Stimulated activated naive B cell treated with anti-CD40 and anti-IgM and Interleukin-4, amounts not matched to agents 10 μg/mL and 1 μg/mL and 100 μg/mL, for 72 hours (primary cell): ENCODE measurements around the gene EID2B.

ENCODE experiments used
- ATAC-seq, 2 donors: fragments of 150-1000 bp; cut with Tn5 transposase; replicated peaks; 2 replicates each; pipeline ENCODE4 v1.10.0; 2021; ENCODE audit warnings: moderate library complexity in 1 of 2
- DNase-seq: peaks from one replicate; pipeline ENCODE4 v3.0.0; 2021
- H3K27ac Mint-ChIP-seq: one replicate; pipeline ENCODE4 v1.8.0; 2022; ENCODE audit warnings: mild to moderate bottlenecking, mixed read lengths
- H3K27me3 Mint-ChIP-seq, 2 donors: one replicate each; pipeline ENCODE4 v1.8.0; 2022; ENCODE audit warnings: mixed read lengths in 2 of 2
- H3K36me3 Mint-ChIP-seq, 2 donors: one replicate each; pipeline ENCODE4 v1.8.0; 2022; ENCODE audit warnings: mixed read lengths in 2 of 2, mild to moderate bottlenecking in 1 of 2
- H3K4me1 Mint-ChIP-seq, 2 donors: one replicate each; pipeline ENCODE4 v1.8.0; 2022; ENCODE audit warnings: mixed read lengths in 2 of 2, mild to moderate bottlenecking in 1 of 2
- H3K4me3 Mint-ChIP-seq, 2 donors: one replicate each; pipeline ENCODE4 v1.8.0; 2022; ENCODE audit warnings: mild to moderate bottlenecking in 2 of 2, mixed read lengths in 2 of 2, moderate library complexity in 1 of 2
- H3K9me3 Mint-ChIP-seq, 2 donors: one replicate each; pipeline ENCODE4 v1.8.0; 2022; ENCODE audit warnings: mixed read lengths in 2 of 2, mild to moderate bottlenecking in 1 of 2

EID2B gene

GRCh38 chr19:39499932-39500331 is 32.7 kb downstream of the EID2B start:
- H3K27ac Mint-ChIP-seq = no peak overlapping the region
- ATAC-seq (no peak), DNase-seq (no peak)
- peaks cover 0 to 2% of the 10 kb centered on the region in 2 donors for H3K9me3 Mint-ChIP-seq
- peaks cover 44 to 59% of the 10 kb centered on the region in 2 donors for H3K27me3 Mint-ChIP-seq
- peak overlapping the region; percentile 62 to 66 for H3K4me3 Mint-ChIP-seq
- H3K4me1 Mint-ChIP-seq = peaks cover 25 to 36% of the 10 kb centered on the region in 2 donors
- peaks cover 3 to 6% of the 10 kb centered on the region in 2 donors for H3K36me3 Mint-ChIP-seq

DNA sequence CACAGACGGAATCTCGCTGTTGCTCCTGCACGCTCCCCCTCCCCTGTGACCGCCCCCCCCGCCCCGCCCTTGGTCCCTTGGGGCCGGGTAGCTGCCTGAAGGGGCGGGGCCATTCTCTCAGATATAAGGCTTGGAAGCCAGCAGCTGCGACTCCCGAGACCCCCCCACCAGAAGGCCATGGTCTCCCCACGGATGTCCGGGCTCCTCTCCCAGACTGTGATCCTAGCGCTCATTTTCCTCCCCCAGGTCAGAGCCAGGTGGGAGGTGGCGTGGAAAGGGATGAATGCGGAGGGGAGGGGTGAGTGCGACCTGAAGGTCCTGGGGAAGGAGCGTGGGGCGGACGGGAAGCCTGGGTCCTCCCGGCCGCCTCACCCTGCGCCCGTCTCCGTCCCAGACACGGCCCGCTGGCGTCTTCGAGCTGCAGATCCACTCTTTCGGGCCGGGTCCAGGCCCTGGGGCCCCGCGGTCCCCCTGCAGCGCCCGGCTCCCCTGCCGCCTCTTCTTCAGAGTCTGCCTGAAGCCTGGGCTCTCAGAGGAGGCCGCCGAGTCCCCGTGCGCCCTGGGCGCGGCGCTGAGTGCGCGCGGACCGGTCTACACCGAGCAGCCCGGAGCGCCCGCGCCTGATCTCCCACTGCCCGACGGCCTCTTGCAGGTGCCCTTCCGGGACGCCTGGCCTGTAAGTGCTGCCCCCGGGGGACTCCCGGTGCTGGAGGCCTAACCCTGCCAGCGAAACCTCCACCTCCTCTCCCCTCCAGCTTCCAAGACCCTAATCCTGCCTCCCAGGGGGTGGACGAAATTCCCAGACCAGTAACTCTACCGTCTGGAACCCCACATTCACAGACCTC is 33.6 kb downstream of the EID2B start, which contains the start of gene DLL3:
Gene DLL3 (plus strand): TSS at position 150 of the 845 bp plus-strand sequence. CDS start 28 bp downstream, at position 178.
- peak within 1 kb of the TSS; percentile 66 to 73 for H3K4me3 Mint-ChIP-seq
- H3K9me3 Mint-ChIP-seq = peaks cover 0 to 2% of the 10 kb centered on the region in 2 donors
- H3K36me3 Mint-ChIP-seq = peaks cover 3 to 6% of the 10 kb centered on the region in 2 donors
- peak; percentile 45 to 46 for ATAC-seq
- peaks cover 25 to 36% of the 10 kb centered on the region in 2 donors for H3K4me1 Mint-ChIP-seq
- peaks cover 34 to 50% of the 10 kb centered on the region in 2 donors for H3K27me3 Mint-ChIP-seq
- no peak for DNase-seq
- H3K27ac Mint-ChIP-seq = no peak within 1 kb of the TSS

DNA sequence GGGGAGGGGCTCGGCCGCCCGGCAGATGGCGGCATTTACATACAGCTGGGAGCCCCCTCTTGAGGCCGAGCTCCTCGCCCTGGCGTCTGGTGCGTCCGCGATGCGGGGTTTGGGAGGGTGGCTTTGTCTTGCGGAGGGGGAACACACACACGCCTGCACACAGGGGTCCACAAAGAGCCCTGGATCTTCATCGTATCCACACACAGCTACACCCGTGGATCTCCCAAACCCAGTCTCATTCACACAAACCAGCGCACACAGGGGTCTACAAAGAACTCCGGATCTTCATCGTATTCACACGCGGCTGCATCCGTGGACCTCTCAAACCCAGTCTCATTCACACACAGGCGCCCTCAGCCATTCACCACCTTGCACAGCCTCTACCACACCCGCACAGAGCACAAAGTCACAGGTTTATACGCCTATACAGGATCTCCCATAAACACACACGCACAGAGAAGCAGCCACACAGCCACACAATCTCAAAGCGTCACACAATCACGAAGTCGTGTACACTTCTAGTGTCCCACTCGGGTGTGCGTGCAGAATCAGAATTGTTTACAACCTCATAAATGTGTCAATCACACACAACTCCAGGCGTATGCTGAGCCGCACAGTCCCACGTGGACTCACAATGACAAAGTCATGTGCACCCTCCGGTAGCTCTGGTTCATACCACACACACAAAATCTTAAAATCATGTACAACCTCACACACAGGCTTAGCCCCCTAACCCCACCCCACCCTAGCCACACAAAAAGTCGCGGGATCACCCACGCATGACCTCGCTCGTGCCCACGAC is 34.5 kb downstream of the EID2B start:
- ATAC-seq (peak; percentile 59), DNase-seq (no peak)
- peaks cover 26 to 42% of the 10 kb centered on the region in 2 donors for H3K27me3 Mint-ChIP-seq
- H3K4me1 Mint-ChIP-seq = peaks cover 20 to 29% of the 10 kb centered on the region in 2 donors
- peaks cover under 1 to 4% of the 10 kb centered on the region in 2 donors for H3K36me3 Mint-ChIP-seq
- no peaks in the 10 kb centered on the region for H3K9me3 Mint-ChIP-seq
- H3K4me3 Mint-ChIP-seq = peak overlapping the region; percentile 54 to 66
- no peak overlapping the region for H3K27ac Mint-ChIP-seq

- peaks cover 19 to 26% of the 10 kb centered on the region in 2 donors for H3K4me1 Mint-ChIP-seq
- H3K4me3 Mint-ChIP-seq = peak overlapping the region in 1 of 2 donors; percentile 66
- no peak for ATAC-seq
- no peaks in the 10 kb centered on the region for H3K9me3 Mint-ChIP-seq
- no peak for DNase-seq
- no peak overlapping the region for H3K27ac Mint-ChIP-seq
- H3K27me3 Mint-ChIP-seq = peaks cover 25 to 38% of the 10 kb centered on the region in 2 donors
- H3K36me3 Mint-ChIP-seq = peaks cover 3 to 7% of the 10 kb centered on the region in 2 donors
These were observed 35.0 kb downstream of the EID2B start for GRCh38 chr19:39497701-39497995.

GRCh38 chr19:39496063-39496462 is 36.6 kb downstream of the EID2B start:
- Mint-ChIP-seq H3K27me3 (peaks cover 25 to 38% of the 10 kb centered on the region in 2 donors), H3K9me3 (no peaks in the 10 kb centered on the region), H3K4me3 (no peak overlapping the region), H3K36me3 (peaks cover 4 to 10% of the 10 kb centered on the region in 2 donors), H3K4me1 (peaks cover 19 to 26% of the 10 kb centered on the region in 2 donors), H3K27ac (no peak overlapping the region)
- ATAC-seq (no peak), DNase-seq (no peak)

DNA sequence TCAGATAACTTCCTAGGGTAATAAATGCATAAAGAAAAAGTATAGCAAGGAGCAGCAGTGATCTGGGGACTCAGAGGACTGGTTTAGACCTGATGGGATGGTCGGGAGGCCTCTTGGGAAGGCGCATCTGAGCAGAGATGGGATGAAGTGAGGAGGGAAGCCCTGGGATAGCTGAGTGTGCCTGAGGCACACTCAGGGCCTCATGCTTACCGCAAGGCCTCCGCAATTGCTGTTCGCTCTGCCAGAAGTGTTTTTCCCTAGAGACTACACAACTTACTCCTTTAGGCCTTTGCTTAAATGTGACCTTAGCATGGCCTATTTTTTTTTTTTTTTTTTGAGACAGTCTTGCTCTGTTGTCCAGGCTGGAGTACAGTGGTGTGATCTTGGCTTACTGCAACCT is 38.0 kb downstream of the EID2B start:
- Mint-ChIP-seq H3K27me3 (peaks cover 15 to 25% of the 10 kb centered on the region in 2 donors), H3K4me1 (peaks cover 14 to 22% of the 10 kb centered on the region in 2 donors), H3K36me3 (peaks cover 9 to 18% of the 10 kb centered on the region in 2 donors), H3K4me3 (no peak overlapping the region), H3K9me3 (no peaks in the 10 kb centered on the region), H3K27ac (no peak overlapping the region)
- DNase-seq (no peak), ATAC-seq (no peak)

GRCh38 chr19:39492788-39493187 is 39.9 kb downstream of the EID2B start:
- Mint-ChIP-seq H3K4me3 (no peak overlapping the region), H3K9me3 (no peaks in the 10 kb centered on the region), H3K27ac (no peak overlapping the region), H3K27me3 (peaks cover 5 to 9% of the 10 kb centered on the region in 2 donors), H3K36me3 (peaks cover 26 to 33% of the 10 kb centered on the region in 2 donors), H3K4me1 (peaks cover 0 to 4% of the 10 kb centered on the region in 2 donors)
- DNase-seq = no peak
- no peak for ATAC-seq

GRCh38 chr19:39492225-39492624 is 40.4 kb downstream of the EID2B start:
- Mint-ChIP-seq H3K27me3 (peaks cover 5 to 6% of the 10 kb centered on the region in 2 donors), H3K9me3 (no peaks in the 10 kb centered on the region), H3K4me3 (no peak overlapping the region), H3K4me1 (no peaks in the 10 kb centered on the region), H3K27ac (no peak overlapping the region), H3K36me3 (peaks cover 27 to 34% of the 10 kb centered on the region in 2 donors)
- DNase-seq (no peak), ATAC-seq (no peak)

GRCh38 chr19:39489756-39490155 is 42.9 kb downstream of the EID2B start:
- peaks cover 37 to 44% of the 10 kb centered on the region in 2 donors for H3K36me3 Mint-ChIP-seq
- no peaks in the 10 kb centered on the region for H3K9me3 Mint-ChIP-seq

DNA sequence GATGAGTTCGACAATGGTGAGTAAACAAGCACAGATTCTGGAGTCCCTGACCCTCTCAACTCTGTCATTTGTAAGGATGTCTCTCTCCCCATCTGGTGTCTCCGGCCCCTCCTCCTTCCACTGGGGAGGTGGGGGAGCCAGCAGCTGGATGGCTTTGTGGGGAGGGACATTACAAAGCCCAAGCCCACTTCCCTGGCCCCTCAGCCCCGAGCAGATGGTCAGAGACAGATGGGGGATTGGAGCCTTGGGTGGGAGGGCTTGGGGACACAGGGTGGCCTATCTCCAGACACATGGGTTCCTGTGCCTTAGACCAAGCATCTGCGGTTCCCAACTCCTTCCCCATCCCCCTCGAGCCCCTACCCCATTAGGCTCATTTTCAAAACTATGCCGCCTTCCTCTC is 49.5 kb downstream of the EID2B start:
- Mint-ChIP-seq H3K4me3 (peak overlapping the region in 1 of 2 donors; percentile 17), H3K36me3 (peaks cover 20 to 30% of the 10 kb centered on the region in 2 donors), H3K27ac (peak overlapping the region; percentile 65), H3K27me3 (no peaks in the 10 kb centered on the region), H3K9me3 (no peaks in the 10 kb centered on the region), H3K4me1 (peaks cover 24 to 43% of the 10 kb centered on the region in 2 donors)
- DNase-seq = no peak
- no peak for ATAC-seq

More at GRCh38 chr19:39489756-39490155, 42.9 kb downstream of the EID2B start:
- no peak overlapping the region for H3K27ac Mint-ChIP-seq
- no peak for DNase-seq
- no peak for ATAC-seq
- H3K4me1 Mint-ChIP-seq = peaks cover 4 to 6% of the 10 kb centered on the region in 2 donors
- H3K27me3 Mint-ChIP-seq = no peaks in the 10 kb centered on the region
- no peak overlapping the region for H3K4me3 Mint-ChIP-seq

GRCh38 chr19:39481676-39482075 is 51.0 kb downstream of the EID2B start:
- Mint-ChIP-seq H3K9me3 (no peaks in the 10 kb centered on the region), H3K4me3 (peak overlapping the region; percentile 84 to 88), H3K4me1 (peaks cover 21 to 40% of the 10 kb centered on the region in 2 donors), H3K36me3 (peaks cover 18 to 31% of the 10 kb centered on the region in 2 donors), H3K27me3 (no peaks in the 10 kb centered on the region), H3K27ac (peak overlapping the region; percentile 97)
- ATAC-seq (no peak), DNase-seq (no peak)

- no peaks in the 10 kb centered on the region for H3K27me3 Mint-ChIP-seq
- peak overlapping the region; percentile 84 to 88 for H3K4me3 Mint-ChIP-seq
- H3K4me1 Mint-ChIP-seq = peaks cover 19 to 37% of the 10 kb centered on the region in 2 donors
- peak overlapping the region; percentile 97 for H3K27ac Mint-ChIP-seq
- peaks cover 19 to 31% of the 10 kb centered on the region in 2 donors for H3K36me3 Mint-ChIP-seq
- ATAC-seq (no peak), DNase-seq (no peak)
- no peaks in the 10 kb centered on the region for H3K9me3 Mint-ChIP-seq
These were observed 51.5 kb downstream of the EID2B start for GRCh38 chr19:39481229-39481545.
